ENCODE results near the gene BCL11B.

GRCh38 chr14:99224116-99224910, 47.7 kb downstream of the BCL11B start:
- no peak for TF ChIP-seq RAD21 (IDR thresholded peaks at IDR 0.05)
- no peak for TF ChIP-seq MAX (IDR thresholded peaks at IDR 0.05)
- no peak for TF ChIP-seq CTCF (IDR thresholded peaks at IDR 0.05; ENCODE audit: low read depth, low read length, missing input control)
- TF ChIP-seq NR2F2 (IDR thresholded peaks at IDR 0.05): no peak
- no peak for TF ChIP-seq TAF1 (conservative IDR thresholded peaks at IDR 0.05)

All from liver (tissue), 3 donors.